Smooth muscle cell (in vitro differentiated cells): ENCODE measurements around the gene FOXP4. TPM values are rescaled to one million over a fixed set of nuclear protein-coding genes. Genes with fewer than 3 reads are reported as not detected.
A peak's percentile ranks its signal among the peaks of the same experiment; 100 is the strongest.

Source experiments
- DNase-seq: peaks from one replicate; lab custom pipeline; 2025; ENCODE audit not compliant: unreplicated experiment; lab: John Stamatoyannopoulos, UW
- H2AFZ ChIP-seq: fragments of 200-600 bp; sonication (generic); 2 replicates; pipeline ENCODE4 v1.6.0; 2016; ENCODE audit warnings: antibody characterized with exemption, low read depth, mild to moderate bottlenecking
- H3F3A ChIP-seq: fragments of 200-600 bp; sonication (generic); 2 replicates; pipeline ENCODE4 v1.6.0; 2017; ENCODE audit warnings: antibody characterized with exemption, low read depth
- H3K27ac ChIP-seq: fragments of 200-600 bp; sonication (generic); 2 replicates; pipeline ENCODE4 v1.5.1; 2016; ENCODE audit warnings: low read depth, mild to moderate bottlenecking
- H3K27me3 ChIP-seq: fragments of 200-600 bp; sonication (generic); 2 replicates; pipeline ENCODE4 v1.6.1; 2016; ENCODE audit warnings: low read depth, mild to moderate bottlenecking
- H3K36me3 ChIP-seq: fragments of 200-600 bp; sonication (generic); 2 replicates; pipeline ENCODE4 v1.5.1; 2016; ENCODE audit warnings: low read depth
- H3K4me1 ChIP-seq: fragments of 200-600 bp; sonication (generic); 2 replicates; pipeline ENCODE4 v1.5.1; 2016; ENCODE audit warnings: low read depth
- H3K4me2 ChIP-seq: fragments of 200-600 bp; sonication (generic); 2 replicates; pipeline ENCODE4 v1.6.0; 2016; ENCODE audit warnings: mild to moderate bottlenecking
- H3K4me3 ChIP-seq: fragments of 200-600 bp; sonication (generic); 2 replicates; pipeline ENCODE4 v1.5.1; 2016; ENCODE audit warnings: mild to moderate bottlenecking
- H3K79me2 ChIP-seq: fragments of 200-600 bp; sonication (generic); 2 replicates; pipeline ENCODE4 v1.6.0; 2016; ENCODE audit warnings: low read depth, mild to moderate bottlenecking
- H3K9ac ChIP-seq: fragments of 200-600 bp; sonication (generic); 2 replicates; pipeline ENCODE4 v1.6.0; 2016; ENCODE audit warnings: low read depth
- H3K9me3 ChIP-seq: fragments of 200-600 bp; sonication (generic); replicated peaks from 2 replicates; pipeline ENCODE4 v1.5.1; 2016; ENCODE audit warnings: low read depth
- H4K20me1 ChIP-seq: fragments of 200-600 bp; sonication (generic); 2 replicates; pipeline ENCODE4 v1.6.0; 2016; ENCODE audit warnings: low read depth
- WGBS: methylation state at CpG from one replicate; pipeline ENCODE4 v1.1.7; 2016; ENCODE audit warnings: low lambda C conversion rate; 5-methylcytosine and 5-hydroxymethylcytosine counted together
- polyA plus RNA-seq: library from polyadenylated mRNA; unstranded; fragments of >200 nt; fragmentation: Nextera tagmentation; extraction: Ambion mirVana; gene quantifications from 2 replicates; pipeline ENCODE4 v1.2.1, GENCODE V29; 2016
- total RNA-seq: library from RNA; depleted of rRNA; stranded (reverse); fragments of >200 nt; gene quantifications from 2 replicates; pipeline ENCODE4 v1.2.3, GENCODE V29; 2014
- TF ChIP-seq, protein P1 (sequence below): fragments of 200-600 bp; sonication (generic); IDR thresholded peaks from 2 replicates; pipeline ENCODE4 v1.5.1; 2017; ENCODE audit warnings: borderline replicate concordance, mild to moderate bottlenecking, antibody characterized with exemption; ENCODE audit not compliant: insufficient read depth, poor library complexity, severe bottlenecking

Gene FOXP4
- total and polyA plus RNA-seq, 2 experiments from 2014 or later, result 5.3 to 31.9 TPM

DNA sequence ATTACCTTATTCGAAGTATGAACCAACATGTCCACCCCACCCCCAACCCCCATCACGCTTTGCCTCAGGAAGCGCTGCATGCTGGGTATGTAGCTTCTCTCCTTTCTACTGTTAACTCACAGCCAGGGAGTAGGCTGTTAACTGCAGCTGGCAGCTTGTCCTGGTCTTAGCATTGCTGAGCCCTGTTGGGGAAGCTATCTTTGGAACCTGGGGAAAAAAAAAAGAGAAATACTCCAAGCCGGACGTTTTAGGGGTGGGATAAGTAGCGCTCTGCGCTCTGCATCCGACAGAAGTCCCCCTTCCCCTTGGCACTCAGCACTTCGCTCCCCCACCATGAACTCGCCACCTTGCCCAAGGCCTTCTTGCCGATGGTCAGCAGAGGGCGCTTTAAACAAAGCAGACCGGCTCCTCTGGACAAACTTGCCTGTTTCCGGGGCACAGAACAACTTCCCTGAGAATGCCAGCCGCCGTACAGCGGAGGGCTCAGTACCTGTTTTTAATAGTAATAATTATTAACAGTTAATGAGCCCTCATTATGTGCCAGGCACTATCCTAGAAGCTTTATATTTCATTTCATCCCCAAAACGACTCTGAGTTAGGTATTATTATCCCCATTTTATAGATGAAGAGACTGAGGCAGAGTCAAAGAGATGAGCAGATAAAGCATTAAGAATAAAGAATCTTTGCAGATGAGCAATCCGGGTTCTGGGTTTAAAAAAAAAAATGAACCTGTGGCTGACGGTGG, 56.9 kb downstream of the FOXP4 start:
- no peaks in the 10 kb centered on the region for H3K79me2 ChIP-seq
- no peaks in the 10 kb centered on the region for H3K27me3 ChIP-seq
- DNase-seq, result peak; percentile 38
- 11% methylated on average over 20 of the region's 20 CpGs for WGBS
- TF ChIP-seq, protein P1, sequence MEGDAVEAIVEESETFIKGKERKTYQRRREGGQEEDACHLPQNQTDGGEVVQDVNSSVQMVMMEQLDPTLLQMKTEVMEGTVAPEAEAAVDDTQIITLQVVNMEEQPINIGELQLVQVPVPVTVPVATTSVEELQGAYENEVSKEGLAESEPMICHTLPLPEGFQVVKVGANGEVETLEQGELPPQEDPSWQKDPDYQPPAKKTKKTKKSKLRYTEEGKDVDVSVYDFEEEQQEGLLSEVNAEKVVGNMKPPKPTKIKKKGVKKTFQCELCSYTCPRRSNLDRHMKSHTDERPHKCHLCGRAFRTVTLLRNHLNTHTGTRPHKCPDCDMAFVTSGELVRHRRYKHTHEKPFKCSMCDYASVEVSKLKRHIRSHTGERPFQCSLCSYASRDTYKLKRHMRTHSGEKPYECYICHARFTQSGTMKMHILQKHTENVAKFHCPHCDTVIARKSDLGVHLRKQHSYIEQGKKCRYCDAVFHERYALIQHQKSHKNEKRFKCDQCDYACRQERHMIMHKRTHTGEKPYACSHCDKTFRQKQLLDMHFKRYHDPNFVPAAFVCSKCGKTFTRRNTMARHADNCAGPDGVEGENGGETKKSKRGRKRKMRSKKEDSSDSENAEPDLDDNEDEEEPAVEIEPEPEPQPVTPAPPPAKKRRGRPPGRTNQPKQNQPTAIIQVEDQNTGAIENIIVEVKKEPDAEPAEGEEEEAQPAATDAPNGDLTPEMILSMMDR, result peak; percentile 93
- no peaks in the 10 kb centered on the region for H3K9me3 ChIP-seq
- no peaks in the 10 kb centered on the region for H4K20me1 ChIP-seq
- H3K4me3 ChIP-seq, result peak overlapping the region; percentile 23
- H2AFZ ChIP-seq, result no peak overlapping the region
- H3K4me2 ChIP-seq, result peak overlapping the region; percentile 79
- no peak overlapping the region for H3K9ac ChIP-seq
- no peaks in the 10 kb centered on the region for H3K36me3 ChIP-seq
- H3F3A ChIP-seq, result no peaks in the 10 kb centered on the region
- H3K4me1 ChIP-seq, result peaks cover 7% of the 10 kb centered on the region
- H3K27ac ChIP-seq, result no peak overlapping the region

DNA sequence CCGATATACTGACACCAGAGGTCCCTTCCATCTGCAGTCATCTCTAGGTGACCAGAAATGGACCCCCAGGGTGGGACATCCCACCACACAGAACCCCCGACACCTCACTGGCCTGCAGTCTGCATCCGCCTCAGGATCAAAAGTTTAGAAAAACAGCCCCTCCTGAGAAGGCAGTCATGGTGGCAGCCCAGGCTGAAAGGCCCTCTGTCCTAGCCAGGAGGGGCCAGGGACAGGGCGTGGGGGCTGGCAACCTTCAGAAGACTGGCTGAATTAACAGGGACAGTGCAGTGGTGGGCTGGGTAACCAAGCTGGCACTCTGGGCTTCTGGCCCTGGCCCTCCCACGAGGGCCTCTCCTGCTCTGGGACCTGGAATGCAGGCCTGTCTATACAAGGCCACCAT, 57.8 kb downstream of the FOXP4 start:
- Histone ChIP-seq H4K20me1 (no peaks in the 10 kb centered on the region), H3K9me3 (no peaks in the 10 kb centered on the region), H3K9ac (no peak overlapping the region), H3F3A (no peaks in the 10 kb centered on the region), H3K27ac (no peak overlapping the region), H3K4me1 (peaks cover 7% of the 10 kb centered on the region), H3K4me2 (no peak overlapping the region), H3K27me3 (no peaks in the 10 kb centered on the region), H3K36me3 (no peaks in the 10 kb centered on the region), H3K4me3 (no peak overlapping the region), H3K79me2 (no peaks in the 10 kb centered on the region), H2AFZ (no peak overlapping the region)
- DNase-seq, result no peak
- 84% methylated on average over 5 of the region's 5 CpGs for WGBS
- TF ChIP-seq, protein P1, result no peak

DNA sequence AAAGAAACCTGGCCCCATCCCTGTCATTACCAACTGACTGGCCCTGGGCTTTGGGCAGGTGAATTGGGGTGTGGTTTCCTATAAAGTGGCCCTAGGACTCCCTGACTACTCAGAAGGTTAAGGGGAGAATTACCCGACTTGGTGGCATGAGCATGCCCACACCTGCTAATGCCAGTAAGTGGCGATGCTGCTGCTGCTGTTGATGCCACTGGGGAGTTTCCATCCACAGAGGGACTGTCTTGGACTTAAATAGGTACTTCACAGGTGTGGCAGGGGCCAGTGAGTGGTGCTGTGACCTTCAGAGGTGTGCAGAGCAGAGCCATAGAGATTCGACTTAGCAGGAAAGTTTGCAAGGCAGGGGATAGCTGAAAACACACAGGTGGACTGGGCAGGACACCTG, 59.5 kb downstream of the FOXP4 start:
- TF ChIP-seq, protein P1, result no peak
- Histone ChIP-seq H3K4me2 (no peak overlapping the region), H3K79me2 (no peaks in the 10 kb centered on the region), H3K27me3 (no peaks in the 10 kb centered on the region), H3F3A (no peaks in the 10 kb centered on the region), H4K20me1 (no peaks in the 10 kb centered on the region), H3K4me3 (no peak overlapping the region), H3K4me1 (peaks cover 7% of the 10 kb centered on the region), H2AFZ (no peak overlapping the region), H3K27ac (no peak overlapping the region), H3K9me3 (no peaks in the 10 kb centered on the region), H3K36me3 (no peaks in the 10 kb centered on the region), H3K9ac (no peak overlapping the region)
- WGBS, result 82% methylated on average over 3 of the region's 3 CpGs
- DNase-seq, result no peak

DNA sequence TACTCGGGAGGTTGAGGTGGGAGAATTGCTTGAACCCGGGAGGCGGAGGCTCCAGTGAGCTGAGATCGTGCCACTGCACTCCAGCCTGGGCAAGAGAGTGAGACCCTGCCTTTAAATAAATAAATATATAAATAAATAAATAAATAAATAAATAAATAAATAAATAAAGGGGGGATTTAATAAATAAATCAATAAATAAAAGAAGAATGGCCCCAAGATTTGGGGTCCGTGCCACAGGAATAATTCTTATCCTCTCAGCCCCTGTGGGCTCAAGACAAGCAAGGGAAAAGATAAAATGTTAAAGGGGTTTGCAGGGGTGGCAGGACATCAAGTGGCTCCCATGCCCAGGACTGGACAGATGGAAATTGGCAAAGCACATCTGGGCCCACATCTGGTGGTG, 60.9 kb downstream of the FOXP4 start:
- H4K20me1 ChIP-seq, result no peaks in the 10 kb centered on the region
- no peak overlapping the region for H2AFZ ChIP-seq
- H3K27ac ChIP-seq, result no peak overlapping the region
- WGBS, result 92% methylated on average over 5 of the region's 5 CpGs
- no peaks in the 10 kb centered on the region for H3K79me2 ChIP-seq
- H3K27me3 ChIP-seq, result no peaks in the 10 kb centered on the region
- H3K9ac ChIP-seq, result no peak overlapping the region
- H3K4me3 ChIP-seq, result no peak overlapping the region
- H3K9me3 ChIP-seq, result no peaks in the 10 kb centered on the region
- H3K4me1 ChIP-seq, result peaks cover 6% of the 10 kb centered on the region
- H3K4me2 ChIP-seq, result no peak overlapping the region
- TF ChIP-seq, protein P1, result no peak
- no peaks in the 10 kb centered on the region for H3F3A ChIP-seq
- H3K36me3 ChIP-seq, result no peaks in the 10 kb centered on the region
- DNase-seq, result no peak
